Uterus (tissue), 2 donors: Measurements from ENCODE around the gene LSR.

Source experiments
- POLR2A ChIP-seq, 2 donors: fragments of 450-650 bp; IDR thresholded peaks; one replicate each; pipeline ENCODE4 v1.6.1; 2016; ENCODE audit warnings: antibody characterized with exemption in 2 of 2, mild to moderate bottlenecking in 1 of 2, moderate library complexity in 1 of 2
- TF ChIP-seq, protein P1 (sequence below), 4 experiments: fragments of 200-600 bp in 2 of 4; fragments of 450-650 bp in 2 of 4; sonication (generic) in 2 of 4; IDR thresholded peaks; one replicate each; pipeline ENCODE4 v1.5.1; 2016 to 2019; ENCODE audit warnings: antibody characterized with exemption in 4 of 4, mild to moderate bottlenecking in 2 of 4, moderate library complexity in 1 of 4

GRCh38 chr19:35199481-35199880, 49.3 kb upstream of the LSR start:
- TF ChIP-seq, protein P1, sequence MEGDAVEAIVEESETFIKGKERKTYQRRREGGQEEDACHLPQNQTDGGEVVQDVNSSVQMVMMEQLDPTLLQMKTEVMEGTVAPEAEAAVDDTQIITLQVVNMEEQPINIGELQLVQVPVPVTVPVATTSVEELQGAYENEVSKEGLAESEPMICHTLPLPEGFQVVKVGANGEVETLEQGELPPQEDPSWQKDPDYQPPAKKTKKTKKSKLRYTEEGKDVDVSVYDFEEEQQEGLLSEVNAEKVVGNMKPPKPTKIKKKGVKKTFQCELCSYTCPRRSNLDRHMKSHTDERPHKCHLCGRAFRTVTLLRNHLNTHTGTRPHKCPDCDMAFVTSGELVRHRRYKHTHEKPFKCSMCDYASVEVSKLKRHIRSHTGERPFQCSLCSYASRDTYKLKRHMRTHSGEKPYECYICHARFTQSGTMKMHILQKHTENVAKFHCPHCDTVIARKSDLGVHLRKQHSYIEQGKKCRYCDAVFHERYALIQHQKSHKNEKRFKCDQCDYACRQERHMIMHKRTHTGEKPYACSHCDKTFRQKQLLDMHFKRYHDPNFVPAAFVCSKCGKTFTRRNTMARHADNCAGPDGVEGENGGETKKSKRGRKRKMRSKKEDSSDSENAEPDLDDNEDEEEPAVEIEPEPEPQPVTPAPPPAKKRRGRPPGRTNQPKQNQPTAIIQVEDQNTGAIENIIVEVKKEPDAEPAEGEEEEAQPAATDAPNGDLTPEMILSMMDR (IDR thresholded peaks at IDR 0.05) = no peak
- TF ChIP-seq POLR2A (IDR thresholded peaks at IDR 0.05) = no peak
